Panc1 (cell line): ENCODE data around the gene RHBDD1. TPM values are rescaled to one million over a fixed set of nuclear protein-coding genes. Genes with fewer than 3 reads are reported as not detected.

ENCODE experiments used
- ATAC-seq: fragments of 200-7000 bp; cut with Tn5 transposase; 2 replicates; pipeline ENCODE4 v1.9.1; 2020; ENCODE audit warnings: mild to moderate bottlenecking, moderate library complexity
- BruUV-seq: library from RNA; stranded (reverse); fragments of 400-500 nt; replicated peaks from 2 replicates; lab custom pipeline; 2021; lab: Mats Ljungman, UMichigan
- CTCF ChIA-PET: fragments of 300-600 bp; sonication (Branson Sonifier 250); formaldehyde crosslinking; loops from one replicate; lab custom pipeline; 2022; ENCODE audit warnings: antibody characterized with exemption; lab: Charles Lee
- POLR2A ChIA-PET: fragments of 300-600 bp; sonication (Branson Sonifier 250); formaldehyde crosslinking; loops from one replicate; lab custom pipeline; 2022; ENCODE audit warnings: antibody characterized with exemption; lab: Charles Lee
- DNase-seq: peaks from one replicate; pipeline ENCODE4 v3.0.0-alpha.2; 2010; ENCODE audit warnings: low read depth, low spot score
- H3K27ac ChIP-seq: 2 replicates; pipeline ENCODE4 v1.5.1; 2011; ENCODE audit warnings: mild to moderate bottlenecking, low read length, inconsistent platforms
- H3K27me3 ChIP-seq: fragments of 200-500 bp; sonication (Bioruptor generic); 2 replicates; pipeline ENCODE4 v1.6.0; 2014; ENCODE audit warnings: low read length, inconsistent platforms; ENCODE audit not compliant: control insufficient read depth, insufficient read depth
- H3K36me3 ChIP-seq: fragments of 200-500 bp; sonication (Bioruptor generic); 2 replicates; pipeline ENCODE4 v1.5.1; 2014; ENCODE audit warnings: inconsistent platforms, mild to moderate bottlenecking, low read length, moderate library complexity; ENCODE audit not compliant: control insufficient read depth, insufficient read depth
- H3K4me1 ChIP-seq: 2 replicates; pipeline ENCODE4 v1.5.1; 2011; ENCODE audit warnings: inconsistent platforms, mild to moderate bottlenecking, low read length, moderate library complexity; ENCODE audit not compliant: control insufficient read depth, insufficient read depth
- H3K4me3 ChIP-seq, 2 experiments: 2 replicates each; pipeline ENCODE4 v1.5.1; 2011 to 2012; ENCODE audit warnings: low read depth in 2 of 2, low read length in 2 of 2, mild to moderate bottlenecking in 2 of 2, inconsistent platforms in 1 of 2, moderate library complexity in 1 of 2
- H3K9me3 ChIP-seq: fragments of 200-500 bp; sonication (Bioruptor generic); 2 replicates; pipeline ENCODE4 v1.5.1; 2014; ENCODE audit warnings: low read depth, mild to moderate bottlenecking, inconsistent platforms, low read length, moderate library complexity; ENCODE audit not compliant: control insufficient read depth, insufficient read depth
- CTCF ChIP-seq: fragments of 450-650 bp; IDR thresholded peaks from 2 replicates; pipeline ENCODE4 v1.5.1; 2017; ENCODE audit warnings: mild to moderate bottlenecking
- POLR2AphosphoS5 ChIP-seq: IDR thresholded peaks from 2 replicates; pipeline ENCODE4 v1.6.1; 2012; ENCODE audit warnings: mild to moderate bottlenecking, low read depth, low read length, moderate library complexity
- SIN3A ChIP-seq: IDR thresholded peaks from 2 replicates; pipeline ENCODE4 v1.6.1; 2012; ENCODE audit warnings: low read depth, mild to moderate bottlenecking, low read length, moderate library complexity, borderline replicate concordance; ENCODE audit not compliant: insufficient read depth
- TCF7L2 ChIP-seq: IDR thresholded peaks from 2 replicates; pipeline ENCODE4 v1.6.1; 2011; ENCODE audit warnings: mild to moderate bottlenecking, low read depth, low read length, inconsistent platforms
- in situ Hi-C: cut with HindIII; loops from 2 replicates; pipeline ENCODE4 v1.10.0; 2016; ENCODE audit warnings: low sequenced_read_pairs, low pct_unique_long_range_greater_than_20kb
- intact Hi-C: fragments of 100-400 bp; cut with micrococcal nuclease; formaldehyde crosslinking; loops from one replicate; pipeline ENCODE4 v1.10.0; 2022; ENCODE audit not compliant: unreplicated experiment
- total RNA-seq: library from RNA; stranded (reverse); gene quantifications from one replicate; pipeline ENCODE4 v1.2.1, GENCODE V29; 2021; ENCODE audit not compliant: unreplicated experiment
- TF ChIP-seq, protein P1 (sequence below), 2 experiments: IDR thresholded peaks; 2 replicates each; pipeline ENCODE4 v1.6.1; 2011 to 2012; ENCODE audit warnings: low read depth in 2 of 2, control low read depth in 1 of 2, low read length in 1 of 2, mild to moderate bottlenecking in 1 of 2, moderate library complexity in 1 of 2; ENCODE audit not compliant: insufficient read depth in 1 of 2

The RHBDD1 gene
- total RNA-seq, 1 experiment from 2014 or later, result 25.3 TPM

DNA sequence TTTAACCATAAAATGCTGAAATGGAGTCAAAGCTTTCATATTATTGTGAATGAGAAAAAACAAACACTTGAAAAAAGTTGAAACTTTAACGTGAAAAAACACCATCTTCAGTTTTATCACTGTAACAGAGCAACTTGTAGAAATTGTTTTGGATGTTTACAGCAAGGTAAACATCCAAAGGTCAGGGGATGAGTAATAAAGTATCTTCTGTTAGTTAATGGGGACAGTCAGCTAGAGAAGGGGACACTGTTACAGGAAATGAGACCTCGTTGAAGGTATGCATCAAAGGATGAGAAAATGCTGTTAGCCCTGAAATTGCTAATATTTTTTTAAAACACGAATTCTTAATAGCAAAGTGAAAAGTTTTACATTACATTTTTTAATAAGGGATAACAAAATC lies 2.9 kb downstream of the RHBDD1 start:
- Histone ChIP-seq H3K9me3 (no peaks in the 10 kb centered on the region), H3K4me3 (no peak overlapping the region), H3K27me3 (no peaks in the 10 kb centered on the region), H3K27ac (no peak overlapping the region), H3K4me1 (peaks cover 20% of the 10 kb centered on the region), H3K36me3 (no peaks in the 10 kb centered on the region)
- ChIA-PET CTCF (no interaction called here), POLR2A (interaction anchor here (0.7 kb wide), 1 partner anchor 271 kb away, joined by 3 read pairs; no protein-coding TSS in a partner anchor)
- DNase-seq, result no peak
- no TSS peak for BruUV-seq
- TF ChIP-seq POLR2AphosphoS5 (no peak), TCF7L2 (no peak), CTCF (no peak), SIN3A (no peak)
- TF ChIP-seq, protein P1, sequence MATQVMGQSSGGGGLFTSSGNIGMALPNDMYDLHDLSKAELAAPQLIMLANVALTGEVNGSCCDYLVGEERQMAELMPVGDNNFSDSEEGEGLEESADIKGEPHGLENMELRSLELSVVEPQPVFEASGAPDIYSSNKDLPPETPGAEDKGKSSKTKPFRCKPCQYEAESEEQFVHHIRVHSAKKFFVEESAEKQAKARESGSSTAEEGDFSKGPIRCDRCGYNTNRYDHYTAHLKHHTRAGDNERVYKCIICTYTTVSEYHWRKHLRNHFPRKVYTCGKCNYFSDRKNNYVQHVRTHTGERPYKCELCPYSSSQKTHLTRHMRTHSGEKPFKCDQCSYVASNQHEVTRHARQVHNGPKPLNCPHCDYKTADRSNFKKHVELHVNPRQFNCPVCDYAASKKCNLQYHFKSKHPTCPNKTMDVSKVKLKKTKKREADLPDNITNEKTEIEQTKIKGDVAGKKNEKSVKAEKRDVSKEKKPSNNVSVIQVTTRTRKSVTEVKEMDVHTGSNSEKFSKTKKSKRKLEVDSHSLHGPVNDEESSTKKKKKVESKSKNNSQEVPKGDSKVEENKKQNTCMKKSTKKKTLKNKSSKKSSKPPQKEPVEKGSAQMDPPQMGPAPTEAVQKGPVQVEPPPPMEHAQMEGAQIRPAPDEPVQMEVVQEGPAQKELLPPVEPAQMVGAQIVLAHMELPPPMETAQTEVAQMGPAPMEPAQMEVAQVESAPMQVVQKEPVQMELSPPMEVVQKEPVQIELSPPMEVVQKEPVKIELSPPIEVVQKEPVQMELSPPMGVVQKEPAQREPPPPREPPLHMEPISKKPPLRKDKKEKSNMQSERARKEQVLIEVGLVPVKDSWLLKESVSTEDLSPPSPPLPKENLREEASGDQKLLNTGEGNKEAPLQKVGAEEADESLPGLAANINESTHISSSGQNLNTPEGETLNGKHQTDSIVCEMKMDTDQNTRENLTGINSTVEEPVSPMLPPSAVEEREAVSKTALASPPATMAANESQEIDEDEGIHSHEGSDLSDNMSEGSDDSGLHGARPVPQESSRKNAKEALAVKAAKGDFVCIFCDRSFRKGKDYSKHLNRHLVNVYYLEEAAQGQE (IDR thresholded peaks at IDR 0.05; ENCODE audit: insufficient read depth in 1 of 2, low read depth in 2 of 2, low read length in 1 of 2), result no peak
- in situ Hi-C loops, result no loop called here
- no peak for ATAC-seq
- intact Hi-C loops, result no loop called here

DNA sequence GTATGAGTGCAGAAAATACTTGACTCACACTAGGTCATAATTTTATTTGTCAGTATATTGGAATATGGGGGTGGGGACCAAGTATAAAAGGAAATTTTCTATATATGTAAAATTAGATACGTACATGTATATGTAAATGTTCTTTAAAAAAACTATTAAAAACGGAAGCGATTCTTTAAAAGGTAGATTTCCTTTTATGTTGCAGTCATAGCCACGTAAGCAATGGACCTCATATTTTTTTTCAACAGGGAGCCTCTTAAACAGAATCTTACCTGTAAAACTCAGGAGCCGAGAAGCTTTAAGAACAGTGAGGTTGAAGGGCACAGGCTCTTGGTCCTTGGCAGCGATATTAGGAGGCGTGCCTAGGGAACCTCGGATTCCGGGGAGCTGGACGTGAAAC lies 3.3 kb downstream of the RHBDD1 start:
- no peaks in the 10 kb centered on the region for H3K36me3 ChIP-seq
- H3K27me3 ChIP-seq, result no peaks in the 10 kb centered on the region
- no peaks in the 10 kb centered on the region for H3K9me3 ChIP-seq
- no peak for ATAC-seq
- BruUV-seq, result no TSS peak
- intact Hi-C loops, result no loop called here
- no peak for DNase-seq
- no peak for TF ChIP-seq SIN3A
- TF ChIP-seq POLR2AphosphoS5, result no peak
- no peak for TF ChIP-seq CTCF
- TF ChIP-seq, protein P1 (IDR thresholded peaks at IDR 0.05; ENCODE audit: insufficient read depth in 1 of 2, low read depth in 2 of 2, low read length in 1 of 2), result no peak
- no peak for TF ChIP-seq TCF7L2
- H3K27ac ChIP-seq, result no peak overlapping the region
- H3K4me3 ChIP-seq, result no peak overlapping the region
- CTCF ChIA-PET, result no interaction called here
- POLR2A ChIA-PET, result interaction anchor here (0.7 kb wide), 1 partner anchor 272 kb away, joined by 3 read pairs; no protein-coding TSS in a partner anchor
- in situ Hi-C loops, result no loop called here
- peaks cover 18% of the 10 kb centered on the region for H3K4me1 ChIP-seq
